Measurements from ENCODE around the gene ARHGEF26. TPM values are rescaled to one million over a fixed set of nuclear protein-coding genes. Genes with fewer than 3 reads are reported as not detected.
A peak's percentile ranks its signal among the peaks of the same experiment; 100 is the strongest.

Gene ARHGEF26
- total RNA-seq, 1 experiment from 2014 or later: 7.4 TPM

DNA sequence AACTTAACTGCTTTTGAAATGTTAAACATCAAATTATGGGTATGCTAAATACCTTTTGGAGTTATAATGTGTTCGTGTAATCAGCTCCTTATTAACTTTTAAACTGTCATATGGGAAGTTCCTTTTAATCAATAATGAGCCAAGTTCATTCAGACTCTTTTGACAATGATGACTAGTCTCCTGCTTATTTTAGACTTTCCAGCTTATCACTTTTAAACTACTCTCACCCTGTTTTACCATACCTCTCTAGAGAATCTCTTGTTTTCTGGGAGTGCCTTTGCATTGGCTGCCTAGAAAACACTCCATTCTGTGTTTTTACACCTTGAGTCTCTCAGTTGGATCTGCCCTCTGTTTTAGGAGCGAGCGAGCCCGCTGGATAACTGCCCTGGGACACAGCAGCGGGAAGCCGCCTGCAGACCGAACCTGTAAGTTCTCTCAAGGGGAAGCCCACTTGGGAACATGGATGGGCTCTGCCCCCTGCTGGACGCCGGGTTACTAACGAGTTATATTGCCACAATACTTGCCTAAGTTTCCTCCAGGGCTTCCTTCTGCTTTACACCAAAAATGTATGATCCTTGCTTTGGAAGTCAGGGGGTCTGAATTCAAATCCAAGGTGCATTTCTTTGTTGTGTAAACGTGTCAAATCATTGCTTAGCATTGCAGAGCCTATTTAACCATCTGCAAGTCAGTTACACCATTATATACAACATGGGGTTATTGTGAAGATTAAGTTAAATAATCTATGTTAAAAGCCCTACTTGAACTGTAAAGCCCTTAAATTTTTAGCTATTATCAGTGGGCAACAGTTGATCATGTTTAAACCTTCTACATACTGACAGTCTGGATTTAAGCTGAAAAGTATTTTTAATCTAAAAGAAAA is 131.8 kb downstream of the ARHGEF26 start:
- peak; percentile 84 for DNase-seq (ENCODE audit: low spot score)

GRCh38 chr3:154254527-154254926 is 133.3 kb downstream of the ARHGEF26 start:
- no peak for DNase-seq (ENCODE audit: low spot score)

- DNase-seq (ENCODE audit: low spot score): no peak
Measured at GRCh38 chr3:154273381-154273780, 152.2 kb downstream of the ARHGEF26 start.

- no peak for DNase-seq (ENCODE audit: low spot score)
Measured at GRCh38 chr3:154274348-154274747, 153.2 kb downstream of the ARHGEF26 start.

DNA sequence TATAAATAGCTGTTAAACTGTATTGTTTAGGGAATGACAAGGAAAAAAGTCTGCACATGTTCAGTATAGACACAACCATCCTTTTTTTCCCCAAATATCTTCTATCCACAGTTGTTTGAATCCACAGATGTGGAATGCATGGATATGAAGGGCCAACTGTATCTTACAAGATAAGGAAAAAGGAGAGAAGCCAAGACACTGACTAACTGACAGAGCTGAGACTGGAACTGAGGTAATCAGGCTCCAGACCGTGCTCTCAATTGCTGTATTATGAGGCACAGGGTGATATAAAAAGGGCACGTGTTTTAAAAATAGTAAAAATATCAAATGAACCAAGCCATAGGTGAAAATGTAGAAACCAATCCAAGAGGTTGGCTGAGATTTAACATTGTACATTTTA is 154.1 kb downstream of the ARHGEF26 start:
- DNase-seq (ENCODE audit: low spot score): no peak

DNA sequence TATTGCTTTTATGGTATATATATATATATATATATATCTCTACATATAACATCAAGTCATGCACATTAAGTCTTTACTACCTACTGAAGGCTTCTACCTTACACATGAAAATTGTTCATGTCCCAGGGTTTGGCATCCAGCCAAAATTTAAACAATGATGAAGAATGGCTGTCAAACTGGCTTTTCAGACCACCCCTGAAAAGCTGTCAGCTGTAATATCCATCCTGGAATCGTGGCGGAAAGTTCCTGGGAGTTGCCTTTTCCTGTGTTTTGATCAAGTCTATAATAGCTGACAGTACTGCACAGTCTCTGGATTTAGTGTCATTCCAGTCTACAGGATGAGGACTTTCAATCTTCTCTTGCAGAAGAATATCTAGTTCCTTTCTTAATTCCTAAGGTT is 154.8 kb downstream of the ARHGEF26 start:
- DNase-seq (ENCODE audit: low spot score): no peak

GRCh38 chr3:154280161-154280560 is 159.0 kb downstream of the ARHGEF26 start:
- no peak for DNase-seq (ENCODE audit: low spot score)

DNA sequence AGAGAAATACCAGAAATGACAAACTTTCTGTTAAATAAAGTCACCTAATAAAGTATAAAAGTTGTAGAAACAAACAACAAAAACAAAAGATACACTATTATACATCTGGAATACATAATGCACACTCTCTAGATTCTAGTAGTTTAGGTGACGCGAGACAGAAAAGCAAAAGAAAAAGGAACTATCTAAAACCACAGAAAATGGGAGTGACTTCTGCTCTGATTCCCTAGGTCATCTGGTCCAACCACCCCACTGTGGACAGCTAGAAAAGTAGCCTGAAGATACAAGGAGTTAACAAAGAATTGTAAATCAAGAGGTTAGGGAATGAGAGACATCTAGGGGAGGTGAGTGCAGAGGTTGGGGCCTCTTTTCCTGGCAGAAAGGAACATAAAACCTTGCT is 164.0 kb downstream of the ARHGEF26 start:
- DNase-seq (ENCODE audit: low spot score): no peak

- no peak for DNase-seq (ENCODE audit: low spot score)
Measured at GRCh38 chr3:154290187-154290586, 169.0 kb downstream of the ARHGEF26 start.

GRCh38 chr3:154294016-154294415 is 172.8 kb downstream of the ARHGEF26 start:
- DNase-seq (ENCODE audit: low spot score): no peak

DNA sequence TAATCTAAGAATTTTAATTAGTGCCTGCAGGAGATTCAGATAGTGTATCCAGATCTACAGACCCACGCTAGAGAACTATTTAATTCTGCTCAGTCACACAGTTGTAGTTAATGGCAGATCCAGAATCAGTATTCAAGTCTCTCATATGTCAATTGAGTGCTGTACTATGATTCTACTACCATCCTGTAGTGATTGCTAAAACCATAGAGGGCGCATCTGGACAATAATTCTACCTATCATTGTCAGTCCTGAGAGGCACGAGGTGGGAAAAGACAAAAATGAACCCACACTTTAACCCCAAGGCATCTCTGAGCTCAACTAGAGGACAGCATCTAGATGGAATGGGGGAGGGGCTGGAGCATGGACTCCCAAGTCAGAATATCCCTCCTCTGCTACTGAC is 180.4 kb downstream of the ARHGEF26 start:
- DNase-seq (ENCODE audit: low spot score): no peak

GRCh38 chr3:154304116-154304786 is 183.1 kb downstream of the ARHGEF26 start:
- no peak for DNase-seq (ENCODE audit: low spot score)

DNA sequence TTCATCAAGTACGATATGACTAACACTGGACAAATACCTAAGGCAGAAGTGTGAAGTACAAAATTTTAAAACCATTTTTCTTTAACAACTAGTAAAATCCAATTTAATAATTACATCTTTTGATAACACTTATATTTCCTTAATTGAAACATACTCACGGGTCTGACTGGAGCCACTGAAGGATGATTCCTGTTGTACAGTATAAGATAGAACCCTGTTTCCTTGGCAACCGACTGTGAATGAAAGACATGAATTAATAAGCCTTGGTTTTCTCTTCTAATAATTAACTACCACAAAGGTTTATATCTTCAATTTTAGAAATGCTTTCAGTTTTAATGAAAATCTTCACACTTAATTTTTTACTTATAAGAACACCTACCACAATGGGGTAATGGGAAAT is 183.7 kb downstream of the ARHGEF26 start:
- no peak for DNase-seq (ENCODE audit: low spot score)

- DNase-seq (ENCODE audit: low spot score): no peak
Measured at GRCh38 chr3:154307363-154307762, 186.2 kb downstream of the ARHGEF26 start.

Other genes starting within 250 kb of the ARHGEF26 start
- gene DHX36, start 203.1 kb downstream of the ARHGEF26 start, total RNA-seq (2014; rRNA removed; shearing (Covaris generic)): 25.0 and 39.7 TPM in 2 replicates

All from A172 (cell line).